MCF 10A (cell line): ENCODE results near the gene MYO9B. TPM values are rescaled to one million over a fixed set of nuclear protein-coding genes. Genes with fewer than 3 reads are reported as not detected.
"Not testable (repeated sequence)": the region's sequence is repeated elsewhere in the genome, so short reads cannot be mapped to it uniquely, and the experiment has no call there.

ENCODE experiments used
- BruUV-seq: library from RNA; stranded (reverse); fragments of 400-500 nt; replicated peaks from 2 replicates; lab custom pipeline; 2021; lab: Mats Ljungman, UMichigan
- CTCF ChIA-PET: fragments of 300-600 bp; sonication (Branson Sonifier 250); formaldehyde crosslinking; extraction: SDS; loops from one replicate; lab custom pipeline; 2021; ENCODE audit warnings: antibody characterized with exemption, inconsistent platforms; lab: Yijun Ruan, JAX
- POLR2A ChIA-PET: fragments of 300-600, 350-650 bp; sonication (Branson Sonifier 250); formaldehyde crosslinking; extraction: SDS; loops from one replicate; lab custom pipeline; 2020; ENCODE audit warnings: antibody characterized with exemption, inconsistent platforms; lab: Yijun Ruan, JAX
- DNase-seq: peaks from one replicate; pipeline ENCODE4 v3.0.0-alpha.2; 2018; ENCODE audit not compliant: unreplicated experiment
- H3K27ac Mint-ChIP-seq: one replicate; pipeline ENCODE4 v1.8.0; 2022; ENCODE audit warnings: mild to moderate bottlenecking, low read depth, mixed read lengths; ENCODE audit not compliant: unreplicated experiment
- H3K27me3 Mint-ChIP-seq: one replicate; pipeline ENCODE4 v1.8.0; 2022; ENCODE audit warnings: mixed read lengths; ENCODE audit not compliant: insufficient read depth, unreplicated experiment
- H3K36me3 Mint-ChIP-seq: one replicate; pipeline ENCODE4 v1.8.0; 2022; ENCODE audit warnings: mild to moderate bottlenecking, moderate library complexity, mixed read lengths; ENCODE audit not compliant: insufficient read depth, unreplicated experiment
- H3K4me1 Mint-ChIP-seq: one replicate; pipeline ENCODE4 v1.8.0; 2022; ENCODE audit warnings: mixed read lengths; ENCODE audit not compliant: insufficient read depth, unreplicated experiment
- H3K4me3 Mint-ChIP-seq: one replicate; pipeline ENCODE4 v1.8.0; 2022; ENCODE audit warnings: mild to moderate bottlenecking, moderate library complexity, mixed read lengths; ENCODE audit not compliant: unreplicated experiment
- H3K9me3 Mint-ChIP-seq: one replicate; pipeline ENCODE4 v1.8.0; 2022; ENCODE audit warnings: mixed read lengths; ENCODE audit not compliant: unreplicated experiment
- intact Hi-C: fragments of 100-400 bp; cut with micrococcal nuclease; formaldehyde crosslinking; loops from 2 replicates; pipeline ENCODE4 v1.14.1; 2022
- total RNA-seq: library from RNA; stranded (reverse); gene quantifications from 2 replicates; pipeline ENCODE4 v1.2.3, GENCODE V29; 2022
- TF ChIP-seq, protein P1 (sequence below): fragments of 200-600 bp; IDR thresholded peaks from one replicate; pipeline ENCODE4 v1.8.0; 2022; ENCODE audit warnings: antibody characterized with exemption, mild to moderate bottlenecking; ENCODE audit not compliant: unreplicated experiment

The MYO9B gene
- total RNA-seq, 1 experiment from 2014 or later: 43.5 TPM

DNA sequence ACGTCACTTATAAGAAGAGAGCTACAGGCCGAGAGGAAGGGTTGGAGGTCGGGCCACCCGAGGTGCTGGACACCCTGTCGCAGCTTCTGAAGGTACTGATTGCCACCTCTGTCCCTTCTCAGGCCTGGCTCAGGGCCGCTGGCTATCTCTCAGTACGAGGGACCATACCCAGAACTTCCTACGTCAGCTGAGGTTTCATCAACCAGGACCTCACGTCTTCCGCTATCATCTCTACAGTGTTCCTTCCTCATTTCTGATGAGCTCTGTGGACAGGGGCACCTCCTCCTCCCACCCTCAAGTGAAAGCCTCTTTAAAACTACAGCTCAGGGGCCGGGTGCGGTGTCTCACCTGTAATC lies 81.3 kb downstream of the MYO9B start:
- TF ChIP-seq, protein P1, sequence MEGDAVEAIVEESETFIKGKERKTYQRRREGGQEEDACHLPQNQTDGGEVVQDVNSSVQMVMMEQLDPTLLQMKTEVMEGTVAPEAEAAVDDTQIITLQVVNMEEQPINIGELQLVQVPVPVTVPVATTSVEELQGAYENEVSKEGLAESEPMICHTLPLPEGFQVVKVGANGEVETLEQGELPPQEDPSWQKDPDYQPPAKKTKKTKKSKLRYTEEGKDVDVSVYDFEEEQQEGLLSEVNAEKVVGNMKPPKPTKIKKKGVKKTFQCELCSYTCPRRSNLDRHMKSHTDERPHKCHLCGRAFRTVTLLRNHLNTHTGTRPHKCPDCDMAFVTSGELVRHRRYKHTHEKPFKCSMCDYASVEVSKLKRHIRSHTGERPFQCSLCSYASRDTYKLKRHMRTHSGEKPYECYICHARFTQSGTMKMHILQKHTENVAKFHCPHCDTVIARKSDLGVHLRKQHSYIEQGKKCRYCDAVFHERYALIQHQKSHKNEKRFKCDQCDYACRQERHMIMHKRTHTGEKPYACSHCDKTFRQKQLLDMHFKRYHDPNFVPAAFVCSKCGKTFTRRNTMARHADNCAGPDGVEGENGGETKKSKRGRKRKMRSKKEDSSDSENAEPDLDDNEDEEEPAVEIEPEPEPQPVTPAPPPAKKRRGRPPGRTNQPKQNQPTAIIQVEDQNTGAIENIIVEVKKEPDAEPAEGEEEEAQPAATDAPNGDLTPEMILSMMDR: no peak
- Mint-ChIP-seq H3K36me3 (peaks cover 33% of the 10 kb centered on the region), H3K4me1 (peaks cover 5% of the 10 kb centered on the region), H3K27ac (no peak overlapping the region), H3K27me3 (no peaks in the 10 kb centered on the region), H3K9me3 (no peaks in the 10 kb centered on the region), H3K4me3 (no peak overlapping the region)
- DNase-seq: no peak
- intact Hi-C loops: no loop called here
- ChIA-PET CTCF (interaction anchor here (0.7 kb wide), 1 partner anchor 139 kb away, joined by 3 read pairs; no protein-coding TSS in a partner anchor), POLR2A (interaction anchor here (1.0 kb wide), 1 partner anchor 81 kb away, joined by 3 read pairs; no protein-coding TSS in a partner anchor)
- no TSS peak for BruUV-seq

DNA sequence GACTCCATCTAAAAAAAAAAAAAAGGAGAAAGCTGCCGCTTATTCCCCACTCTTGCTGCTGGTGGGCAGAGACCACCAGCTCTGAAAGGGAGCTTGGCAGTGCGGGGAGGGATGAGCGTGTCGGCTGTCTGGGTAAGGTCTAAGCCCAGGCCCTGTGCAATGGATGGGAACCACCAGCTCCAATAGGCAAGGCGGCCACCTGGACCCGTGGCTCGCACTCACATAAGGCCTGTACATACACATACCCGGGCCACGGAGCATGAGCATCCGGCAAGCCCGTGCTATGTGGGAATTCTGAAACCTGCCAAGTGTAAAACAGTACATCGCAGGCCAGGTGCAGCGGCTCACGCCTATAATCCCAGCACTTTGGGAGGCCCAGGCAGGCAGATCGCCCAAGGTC lies 83.0 kb downstream of the MYO9B start:
- ChIA-PET CTCF (interaction anchor here (0.6 to 0.9 kb wide), 2 partner anchors 90 to 238 kb away, joined by 3 to 5 read pairs; no protein-coding TSS in a partner anchor), POLR2A (no interaction called here)
- Mint-ChIP-seq H3K9me3 (no peaks in the 10 kb centered on the region), H3K27ac (no peak overlapping the region), H3K4me3 (no peak overlapping the region), H3K27me3 (no peaks in the 10 kb centered on the region), H3K4me1 (peaks cover 5% of the 10 kb centered on the region), H3K36me3 (peaks cover 32% of the 10 kb centered on the region)
- intact Hi-C loops: no loop called here
- no TSS peak for BruUV-seq
- TF ChIP-seq, protein P1: no peak
- DNase-seq: no peak

DNA sequence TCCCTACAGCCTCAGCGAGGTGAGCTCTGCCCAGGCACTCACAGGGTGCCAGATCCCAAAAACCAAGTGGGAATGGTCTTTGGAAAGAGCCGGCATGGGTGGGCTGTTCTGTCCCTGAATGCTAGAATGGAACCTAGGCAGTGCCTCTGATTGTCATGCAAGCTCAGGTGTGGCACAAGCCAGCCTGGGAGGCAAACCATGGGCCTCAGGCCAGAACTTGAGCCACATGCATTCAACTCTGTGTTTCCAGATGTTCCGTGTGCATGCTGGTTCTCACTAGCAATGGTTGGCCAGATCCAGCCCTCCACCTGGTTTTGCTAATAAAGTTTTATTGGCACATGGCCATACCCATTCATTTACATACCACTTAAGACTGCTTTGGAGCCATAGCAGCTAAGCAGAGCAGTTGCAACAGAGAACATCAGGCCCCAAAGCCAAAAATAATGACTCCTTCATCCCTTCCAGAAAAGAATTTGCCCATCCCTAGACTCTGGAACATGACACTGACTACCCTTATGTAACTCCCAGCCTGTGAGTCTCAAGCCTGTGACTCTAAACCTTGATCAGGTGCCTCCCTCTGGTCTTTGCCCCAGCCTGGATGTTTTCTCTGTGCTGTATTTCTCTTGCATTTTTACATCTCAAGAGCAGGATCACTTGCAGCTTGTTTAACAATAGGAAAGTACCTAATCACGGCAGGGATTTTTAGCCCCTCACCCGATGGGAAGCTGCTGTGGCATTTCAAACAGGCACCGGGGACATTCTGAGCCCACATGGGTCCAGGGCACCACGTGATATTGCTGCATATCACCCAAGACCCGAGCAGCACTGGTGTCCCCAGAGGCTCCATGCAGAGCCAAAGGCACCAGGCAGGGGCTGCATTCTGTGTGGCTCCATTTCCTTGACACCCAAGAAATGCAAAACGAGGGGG lies 84.2 kb downstream of the MYO9B start:
- Mint-ChIP-seq H3K4me3 (no peak overlapping the region), H3K27me3 (no peaks in the 10 kb centered on the region), H3K36me3 (peaks cover 35% of the 10 kb centered on the region), H3K4me1 (peaks cover 5% of the 10 kb centered on the region), H3K27ac (no peak overlapping the region), H3K9me3 (no peaks in the 10 kb centered on the region)
- TF ChIP-seq, protein P1: no peak
- no TSS peak for BruUV-seq
- peak; percentile 36 for DNase-seq
- POLR2A ChIA-PET: interaction anchor here (0.6 kb wide), 1 partner anchor 9 kb away, joined by 4 read pairs; no protein-coding TSS in a partner anchor
- CTCF ChIA-PET: no interaction called here
- intact Hi-C loops: no loop called here

DNA sequence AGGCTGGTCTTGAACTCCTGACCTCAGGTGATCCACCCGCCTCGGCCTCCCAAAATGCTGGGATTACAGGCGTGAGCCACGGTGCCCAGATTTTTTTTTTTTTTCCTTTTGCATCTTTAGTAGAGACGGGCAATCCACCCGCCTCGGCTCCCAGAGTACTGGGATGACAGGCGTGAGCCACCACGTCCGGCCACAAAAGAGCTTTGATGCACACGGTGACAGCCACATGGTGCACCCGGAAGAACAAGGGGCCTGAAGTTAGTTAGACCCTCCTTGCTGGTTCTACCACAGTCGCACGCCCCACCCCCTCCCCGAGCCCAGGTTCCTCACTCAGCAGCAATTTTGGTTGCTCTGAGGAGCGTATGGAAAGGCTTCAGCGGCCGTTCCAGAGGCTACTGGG lies 85.3 kb downstream of the MYO9B start:
- ChIA-PET CTCF (interaction anchor here (0.6 kb wide), 1 partner anchor 32 kb away, joined by 4 read pairs; no protein-coding TSS in a partner anchor), POLR2A (interaction anchor here (1.0 kb wide), 1 partner anchor 54 kb away, joined by 3 read pairs; the partner anchor contains the start of gene USE1)
- no peak for DNase-seq
- no peak overlapping the region for H3K27ac Mint-ChIP-seq
- intact Hi-C loops: no loop called here
- no peak overlapping the region for H3K4me3 Mint-ChIP-seq
- peaks cover 41% of the 10 kb centered on the region for H3K36me3 Mint-ChIP-seq
- no peaks in the 10 kb centered on the region for H3K9me3 Mint-ChIP-seq
- BruUV-seq: no TSS peak
- TF ChIP-seq, protein P1: no peak
- H3K27me3 Mint-ChIP-seq: no peaks in the 10 kb centered on the region
- H3K4me1 Mint-ChIP-seq: peaks cover 5% of the 10 kb centered on the region

DNA sequence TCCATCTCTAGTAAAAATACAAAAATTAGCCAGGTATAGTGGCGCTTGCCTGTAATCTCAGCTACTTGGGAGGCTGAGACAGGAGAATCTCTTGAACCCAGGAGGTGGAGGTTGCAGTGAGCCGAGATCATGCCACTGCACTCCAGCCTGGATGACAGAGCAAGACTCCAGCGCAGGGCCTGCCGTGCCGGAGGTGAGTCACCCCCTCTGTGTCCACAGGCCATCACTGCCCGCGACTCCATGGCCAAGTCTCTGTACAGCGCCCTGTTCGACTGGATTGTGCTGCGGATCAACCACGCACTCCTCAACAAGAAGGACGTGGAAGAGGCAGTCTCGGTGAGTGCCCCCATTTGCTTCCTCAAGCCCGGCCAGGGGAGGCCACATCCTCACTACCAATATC lies 86.6 kb downstream of the MYO9B start:
- H3K27me3 Mint-ChIP-seq, H3K4me1 Mint-ChIP-seq, BruUV-seq, H3K9me3 Mint-ChIP-seq, DNase-seq, POLR2A ChIA-PET, H3K4me3 Mint-ChIP-seq, H3K27ac Mint-ChIP-seq, intact Hi-C loops: not testable (repeated sequence)
- CTCF ChIA-PET: interaction anchor here (0.6 kb wide), 1 partner anchor 28 kb away, joined by 3 read pairs; no protein-coding TSS in a partner anchor
- H3K36me3 Mint-ChIP-seq: peaks cover 41% of the 10 kb centered on the region
